Measurements from ENCODE around the gene MARVELD2. TPM values are rescaled to one million over a fixed set of nuclear protein-coding genes. Genes with fewer than 3 reads are reported as not detected.
"Not testable (repeated sequence)": the region's sequence is repeated elsewhere in the genome, so short reads cannot be mapped to it uniquely, and the experiment has no call there.

The MARVELD2 gene
- total RNA-seq, 1 experiment from 2014 or later, result not detected

DNA sequence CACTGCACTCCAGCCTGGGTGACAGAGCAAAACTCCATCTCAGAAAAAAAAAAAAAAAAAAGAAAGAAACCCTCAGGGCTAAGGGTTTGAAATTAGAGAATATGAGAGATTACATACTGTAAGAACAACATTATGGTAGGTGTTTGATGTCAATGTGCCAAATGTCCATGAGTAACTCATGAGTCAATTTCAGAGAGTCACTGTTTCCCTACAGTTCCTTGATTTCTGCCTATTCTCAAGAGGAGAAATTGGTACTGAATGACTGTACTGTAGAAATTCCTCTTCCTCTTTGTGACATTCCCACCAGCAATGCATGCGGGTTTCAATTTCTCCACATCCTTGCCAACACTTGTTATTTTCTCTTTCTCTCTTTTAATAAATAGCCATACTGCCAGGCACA is 35.2 kb downstream of the MARVELD2 start:
- peak; percentile 92 for DNase-seq (ENCODE audit: low spot score)

DNA sequence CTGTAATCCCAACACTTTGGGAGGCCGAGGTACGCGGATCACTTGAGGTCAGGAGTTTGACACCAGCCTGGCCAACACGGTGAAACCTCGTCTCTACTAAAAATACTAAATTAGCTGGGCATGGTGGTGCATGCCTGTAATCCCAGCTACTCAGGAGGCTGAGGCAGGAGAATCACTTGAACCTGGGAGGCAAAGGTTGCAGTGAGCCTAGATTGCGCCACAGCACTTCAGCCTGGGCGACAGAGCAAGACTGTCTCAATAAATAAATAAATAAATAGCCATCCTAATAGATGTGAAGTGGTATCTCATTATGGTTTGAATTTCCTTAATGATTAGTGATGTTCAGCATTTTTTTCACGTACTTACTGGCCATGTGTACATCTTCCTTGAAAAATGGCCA is 35.6 kb downstream of the MARVELD2 start:
- DNase-seq (ENCODE audit: low spot score), result not testable (repeated sequence)

DNA sequence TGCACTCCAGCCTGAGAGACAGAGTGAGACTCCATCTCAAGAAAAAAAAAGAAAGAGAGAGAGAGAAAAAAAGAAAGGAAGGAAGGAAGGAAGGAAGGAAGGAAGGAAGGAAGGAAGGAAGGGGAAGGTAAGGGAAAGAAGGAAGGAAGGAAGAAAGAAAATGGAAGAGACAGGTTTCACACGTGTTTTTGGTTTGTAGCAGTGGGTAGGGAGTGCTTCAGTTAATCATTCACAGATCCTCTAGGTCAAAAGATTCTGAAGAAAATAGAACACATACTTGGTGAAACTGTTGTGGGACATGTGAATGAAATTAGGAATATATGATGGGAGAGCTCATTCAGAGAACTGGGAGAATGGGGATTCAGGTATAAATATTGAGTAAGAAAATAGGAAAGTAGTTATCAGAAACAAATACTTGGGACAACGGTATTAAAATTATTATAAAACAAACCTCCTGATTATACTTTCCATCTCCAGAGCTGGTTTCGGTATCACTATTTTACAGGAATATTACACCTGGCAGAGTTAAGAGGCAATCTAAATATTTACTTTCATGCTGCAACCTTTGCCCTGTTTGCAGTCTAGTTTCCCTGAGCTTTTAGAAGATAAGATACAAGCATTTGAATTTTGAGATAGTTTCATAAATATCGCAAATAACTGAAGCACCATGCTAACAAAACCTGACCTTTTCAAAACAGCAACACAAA is 37.2 kb downstream of the MARVELD2 start:
- DNase-seq (ENCODE audit: low spot score), result no peak

DNA sequence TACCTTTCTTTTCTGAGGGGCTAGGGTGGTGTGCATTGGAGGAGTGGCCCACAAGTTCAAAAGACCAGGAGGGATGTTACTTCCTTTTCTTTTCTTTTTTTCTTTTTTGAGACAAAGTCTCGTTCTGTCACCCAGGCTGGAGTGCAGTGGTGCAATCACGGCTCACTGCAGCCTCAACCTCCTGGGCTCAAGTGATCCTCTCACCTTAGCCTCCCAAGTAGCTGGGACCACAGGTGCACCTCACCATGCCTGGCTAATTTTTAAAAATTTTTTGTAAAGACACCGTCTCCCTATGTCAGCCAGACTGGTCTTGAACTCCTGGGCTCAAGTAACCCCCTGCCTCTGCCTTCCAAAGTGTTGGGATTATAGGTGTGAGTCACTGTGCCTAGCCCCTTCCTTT is 38.6 kb downstream of the MARVELD2 start:
- not testable (repeated sequence) for DNase-seq (ENCODE audit: low spot score)

DNA sequence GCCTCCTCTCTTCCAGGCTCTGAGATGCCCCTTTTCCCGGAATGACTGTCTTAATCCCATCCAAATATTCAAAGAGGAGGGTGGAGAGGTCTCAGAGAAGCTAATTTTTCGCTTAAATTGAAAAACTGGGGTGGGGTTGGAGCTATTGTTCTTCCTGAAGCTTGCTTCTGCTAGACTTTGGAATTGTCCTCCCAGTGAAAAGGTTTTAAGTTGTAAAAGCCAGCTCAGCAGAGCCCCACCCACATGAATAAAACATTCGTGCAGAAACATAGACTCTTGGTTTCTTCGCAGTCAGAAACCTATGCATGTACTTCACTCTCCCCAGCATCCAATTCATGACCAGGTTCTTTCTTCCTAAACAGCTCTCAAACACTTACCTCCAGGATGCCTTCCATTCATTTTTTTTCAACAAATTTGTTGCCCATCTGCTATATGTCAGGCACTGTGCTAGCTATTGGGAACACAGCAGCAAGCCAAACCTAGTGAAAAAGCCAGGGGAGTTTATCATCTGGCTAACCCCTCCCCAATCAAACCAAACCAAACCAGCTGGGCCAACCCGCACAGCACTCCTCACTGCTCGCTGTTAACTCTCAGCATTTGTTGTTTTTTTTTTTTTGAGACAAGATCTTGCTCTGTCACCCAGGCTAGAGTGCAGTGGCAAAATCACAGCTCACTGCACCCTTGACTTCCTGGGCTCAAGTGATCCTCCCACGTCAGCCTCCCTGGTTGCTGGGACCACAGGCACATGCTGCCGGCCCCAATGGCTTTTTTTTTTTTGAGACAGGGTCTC is 39.7 kb downstream of the MARVELD2 start:
- DNase-seq (ENCODE audit: low spot score), result no peak

DNA sequence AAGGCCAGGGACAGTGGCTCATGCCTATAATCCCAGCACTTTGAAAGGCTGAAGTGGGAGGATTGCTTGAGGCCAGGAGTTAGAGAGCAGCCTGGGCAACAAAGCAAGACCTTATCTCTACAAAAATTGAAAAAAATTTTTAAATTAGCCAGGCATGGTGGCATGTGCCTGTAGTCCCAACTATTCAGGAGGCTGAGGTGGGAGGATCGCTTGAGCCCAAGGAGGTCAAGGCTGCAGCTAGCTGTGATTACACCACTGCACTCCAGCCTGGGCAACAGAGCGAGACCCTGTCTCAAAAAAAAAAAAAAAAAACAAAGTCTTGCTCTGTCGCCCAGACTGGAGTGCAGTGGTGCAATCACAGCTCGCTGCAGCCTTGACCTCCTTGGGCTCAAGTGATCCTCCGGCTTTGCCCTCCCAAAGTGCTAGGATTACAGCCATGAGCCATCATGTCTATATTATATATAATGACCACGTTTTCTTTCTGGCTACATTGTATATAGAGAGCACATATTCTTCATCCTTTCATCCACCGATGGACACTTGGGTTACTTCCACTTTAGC is 40.6 kb downstream of the MARVELD2 start:
- DNase-seq (ENCODE audit: low spot score), result not testable (repeated sequence)

DNA sequence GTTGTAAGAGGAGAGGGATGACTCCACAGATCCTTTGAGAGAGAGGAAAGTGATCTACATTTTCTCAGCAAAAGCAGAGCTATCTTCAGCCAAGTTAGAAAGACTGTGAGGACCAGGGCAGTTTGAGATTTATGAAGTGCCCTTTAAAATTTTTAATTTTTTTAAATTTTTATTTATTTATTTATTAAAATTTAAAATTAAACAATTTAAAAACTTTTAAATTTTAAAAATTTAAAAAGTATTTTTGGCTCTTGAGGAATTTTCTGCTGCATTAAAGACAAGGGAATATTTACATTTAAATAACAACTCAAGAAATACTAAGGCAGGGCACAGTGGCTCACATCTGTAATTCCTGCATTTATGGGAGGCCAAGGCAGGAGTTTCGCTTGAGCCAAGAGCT is 47.3 kb downstream of the MARVELD2 start:
- no peak for DNase-seq (ENCODE audit: low spot score)

DNA sequence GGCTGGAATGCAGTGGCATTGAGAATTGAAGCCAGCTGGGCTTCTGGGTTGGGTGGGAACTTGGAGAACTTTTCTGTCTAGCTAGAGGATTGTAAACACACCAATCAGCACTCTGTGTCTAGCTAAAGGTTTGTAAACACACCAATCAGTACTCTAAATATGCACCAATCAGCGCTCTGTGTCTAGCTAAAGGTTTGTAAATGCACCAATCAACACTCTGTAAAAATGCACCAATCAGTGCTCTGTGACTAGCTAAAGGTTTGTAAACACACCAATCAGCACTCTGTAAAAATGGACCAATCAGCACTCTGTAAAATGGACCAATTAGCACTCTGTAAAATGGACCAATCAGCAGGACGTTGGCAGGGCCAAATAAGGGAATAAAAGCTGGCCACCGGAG is 51.5 kb downstream of the MARVELD2 start:
- DNase-seq (ENCODE audit: low spot score), result not testable (repeated sequence)

DNA sequence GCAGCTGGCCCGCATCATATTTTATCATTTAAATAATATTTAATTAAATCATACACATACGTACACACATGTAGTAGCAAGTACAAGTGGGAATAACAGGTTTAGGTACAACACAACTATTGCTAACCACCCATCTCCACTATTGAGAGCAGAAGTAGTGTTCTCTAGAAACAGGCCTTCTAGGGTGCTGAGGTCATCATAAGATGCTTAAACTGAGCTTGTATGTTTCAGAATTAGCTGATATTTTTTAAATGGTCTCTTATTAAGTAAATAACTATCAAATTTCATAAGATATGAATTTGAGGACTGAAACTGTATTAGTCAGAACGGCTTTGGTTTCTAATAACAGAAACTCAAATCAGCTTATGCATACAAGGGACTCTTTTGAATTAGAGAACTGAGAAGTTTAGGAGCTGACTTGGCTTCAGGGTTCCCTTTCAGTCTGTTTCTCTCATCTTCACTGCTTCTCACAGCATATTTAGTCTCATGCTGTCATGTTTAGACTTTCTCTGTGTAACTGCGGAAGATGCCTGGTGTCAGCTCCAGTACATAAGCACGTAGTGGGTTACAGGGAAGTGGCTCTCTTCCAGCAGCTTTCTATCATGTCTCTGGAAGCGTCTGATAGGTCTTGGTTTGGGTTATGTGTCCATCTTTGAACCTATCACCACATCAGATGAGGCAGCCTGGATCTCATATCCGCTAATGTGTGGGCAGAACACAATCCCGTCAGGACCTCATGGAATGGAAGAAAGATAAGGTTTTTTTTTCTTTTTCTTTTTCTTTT is 52.7 kb downstream of the MARVELD2 start:
- no peak for DNase-seq (ENCODE audit: low spot score)

DNA sequence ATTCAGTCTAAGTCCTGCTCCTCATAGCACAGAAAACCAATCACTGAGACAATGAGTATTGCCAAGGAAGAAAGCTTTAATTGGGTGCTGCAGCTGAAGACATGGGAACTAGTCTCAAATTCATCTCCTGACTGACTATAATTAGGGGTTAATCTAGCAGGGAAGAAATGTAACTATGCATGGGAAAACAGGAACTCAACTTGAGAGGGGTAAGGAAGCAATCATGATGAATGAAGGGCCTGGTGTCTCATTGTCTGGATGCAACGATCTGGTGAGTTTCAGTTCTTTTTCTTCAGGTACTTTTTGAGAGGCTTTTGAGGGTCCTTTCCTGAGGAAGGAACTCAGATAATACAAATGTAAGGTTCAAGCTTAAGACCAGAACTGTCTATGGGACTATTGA is 53.7 kb downstream of the MARVELD2 start:
- DNase-seq (ENCODE audit: low spot score), result no peak

DNA sequence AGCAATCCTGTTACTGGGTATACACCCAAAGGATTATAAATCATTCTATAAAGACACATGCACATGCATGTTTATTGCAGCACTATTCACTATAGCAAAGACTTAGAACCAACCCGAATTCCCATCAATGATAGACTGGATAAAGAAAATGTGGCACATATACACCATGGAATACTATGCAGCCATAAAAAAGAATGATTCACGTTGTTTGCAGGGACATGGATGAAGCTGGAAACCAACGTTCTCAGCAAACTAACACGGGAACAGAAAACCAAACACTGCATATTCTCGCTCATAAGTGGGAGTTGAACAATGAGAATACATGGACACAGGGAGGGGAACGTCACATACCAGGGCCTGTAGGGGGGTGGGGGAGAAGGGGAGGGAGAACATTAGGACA is 56.6 kb downstream of the MARVELD2 start:
- DNase-seq (ENCODE audit: low spot score), result not testable (repeated sequence)

DNA sequence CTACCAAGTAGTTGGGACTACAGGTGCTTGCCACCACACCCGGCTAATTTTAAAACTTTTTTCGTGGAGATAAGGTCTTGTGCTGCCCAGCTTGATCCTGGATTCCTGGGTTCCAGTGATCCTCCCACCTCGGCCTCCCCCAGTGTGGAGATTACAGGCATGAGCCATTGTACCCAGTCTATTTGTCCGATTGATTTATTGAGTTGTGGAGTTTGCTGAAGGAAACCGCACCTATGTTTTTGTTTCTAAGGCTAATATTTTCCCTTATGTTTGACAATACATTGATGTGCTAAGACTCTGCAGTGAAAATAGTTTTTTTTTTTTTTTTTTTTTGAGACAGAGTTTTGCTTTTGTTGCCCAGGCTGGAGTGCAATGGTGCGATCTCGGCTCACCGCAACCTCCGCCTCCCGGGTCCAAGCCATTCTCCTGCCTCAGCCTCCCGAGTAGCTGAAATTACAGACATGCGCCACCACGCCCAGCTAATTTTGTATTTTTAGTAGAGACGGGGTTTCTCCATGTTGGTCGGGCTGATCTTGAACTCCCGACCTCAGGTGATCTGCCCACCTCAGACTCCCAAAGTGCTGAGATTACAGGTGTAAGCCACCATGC is 57.7 kb downstream of the MARVELD2 start:
- DNase-seq (ENCODE audit: low spot score), result not testable (repeated sequence)

DNA sequence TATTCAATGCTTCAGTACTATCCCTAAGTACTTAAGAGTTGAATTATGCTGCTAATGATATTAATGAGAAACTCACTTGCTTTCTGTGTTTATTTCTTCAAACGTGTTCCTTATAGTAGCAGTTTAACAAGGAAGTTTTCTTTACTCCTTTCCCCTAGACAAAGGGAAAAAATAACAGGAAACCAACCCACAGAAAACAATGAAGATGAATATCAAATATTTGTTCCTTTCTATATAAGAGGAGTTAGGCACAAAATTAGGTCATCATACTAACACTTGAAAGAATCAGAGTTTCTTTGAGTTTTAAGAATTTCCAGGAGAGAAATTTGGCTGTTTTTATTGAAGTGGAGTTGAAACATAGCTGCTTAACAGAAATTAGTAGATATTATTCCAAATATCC is 62.3 kb downstream of the MARVELD2 start:
- DNase-seq (ENCODE audit: low spot score), result no peak

DNA sequence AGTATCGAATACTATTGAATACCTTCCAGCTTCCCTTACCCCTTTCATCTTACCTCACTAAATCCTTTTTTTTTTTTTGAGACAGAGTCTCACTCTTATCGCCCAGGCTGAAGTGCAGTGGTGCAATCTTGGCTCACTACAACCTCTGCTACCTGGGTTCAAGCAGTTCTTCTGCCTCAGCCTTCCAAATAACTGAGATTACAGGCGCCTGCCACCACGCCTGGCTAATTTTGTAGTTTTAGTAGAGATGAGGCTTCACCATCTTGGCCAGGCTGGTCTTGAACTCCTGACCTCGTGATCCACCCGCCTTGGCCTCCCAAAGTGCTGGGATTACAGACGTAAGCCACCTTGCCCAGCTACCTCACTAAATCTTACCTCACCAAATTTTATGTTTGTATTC is 63.4 kb downstream of the MARVELD2 start:
- not testable (repeated sequence) for DNase-seq (ENCODE audit: low spot score)

DNA sequence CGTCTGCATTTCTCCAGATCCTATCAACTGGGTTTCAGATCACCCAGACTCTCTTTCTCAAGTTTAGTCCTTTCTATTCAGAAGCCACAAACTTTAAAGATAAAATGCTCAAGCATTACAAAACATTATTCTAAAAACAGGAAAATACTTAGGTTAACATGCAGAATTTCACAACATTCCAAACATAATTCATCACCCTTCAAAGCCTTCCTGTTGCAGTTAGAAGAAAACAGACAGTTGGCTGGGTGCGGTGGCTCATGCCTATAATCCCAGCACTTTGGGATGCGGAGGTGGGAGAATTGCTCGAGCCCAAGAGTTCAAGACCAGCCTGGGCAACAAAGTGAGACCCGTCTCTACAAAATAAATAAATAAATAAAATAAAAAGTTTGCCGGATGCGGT is 70.0 kb downstream of the MARVELD2 start:
- DNase-seq (ENCODE audit: low spot score), result peak; percentile 47

DNA sequence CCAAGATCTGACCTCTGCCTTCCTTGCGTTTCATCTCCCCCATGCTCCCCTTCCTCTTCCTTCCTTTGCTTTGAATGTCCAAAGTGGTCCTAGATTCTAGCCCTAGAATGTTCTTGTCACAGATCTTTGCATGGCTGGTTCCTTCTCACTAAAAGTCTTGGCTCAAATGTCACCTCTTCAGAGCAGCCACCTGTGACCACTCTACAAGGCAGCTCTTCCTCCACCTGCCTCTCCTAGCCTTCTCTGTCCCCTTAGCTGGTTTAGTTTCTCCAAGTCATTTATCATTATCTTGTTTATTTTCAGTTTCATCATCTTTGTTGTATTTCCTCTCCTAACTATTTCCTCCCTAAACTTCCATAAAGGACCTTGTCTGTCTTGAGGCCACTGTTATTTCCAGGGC is 70.6 kb downstream of the MARVELD2 start:
- no peak for DNase-seq (ENCODE audit: low spot score)

DNA sequence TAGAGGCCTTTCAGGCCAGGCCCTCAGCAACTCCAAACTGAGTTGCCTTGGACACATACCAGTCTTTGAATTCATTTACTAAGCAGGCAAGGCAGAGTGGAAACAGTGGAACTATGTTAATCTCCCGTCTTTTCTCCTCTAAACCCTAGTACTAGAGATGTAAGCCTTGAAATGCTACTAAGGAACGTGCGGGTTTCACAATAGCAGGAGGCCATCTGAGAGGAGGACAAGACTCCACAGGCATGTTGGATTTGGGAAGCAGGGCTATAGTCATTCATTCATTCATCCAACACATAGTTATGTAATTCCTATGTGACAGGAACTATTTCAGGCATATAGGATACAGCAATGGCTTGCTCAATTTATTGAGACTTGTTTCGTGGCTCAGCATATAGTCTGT is 74.3 kb downstream of the MARVELD2 start:
- DNase-seq (ENCODE audit: low spot score), result no peak

DNA sequence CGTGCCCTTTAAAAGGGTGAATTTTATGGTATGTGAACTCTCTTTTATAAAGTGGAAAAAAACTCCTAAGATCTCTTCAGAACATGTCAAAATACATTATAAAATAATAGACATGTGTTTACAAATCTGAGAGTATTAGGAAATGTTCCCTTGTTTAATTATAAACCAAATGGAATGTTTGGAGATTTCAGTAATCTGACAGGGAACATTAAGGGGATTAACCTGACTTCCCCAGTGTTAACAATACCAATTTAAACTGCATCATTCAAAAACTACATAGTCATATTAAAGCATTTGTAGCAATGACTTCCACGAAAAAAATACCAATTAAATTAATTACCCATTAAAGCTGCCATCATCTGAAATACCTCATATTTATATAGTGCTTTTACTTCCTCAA is 76.1 kb downstream of the MARVELD2 start:
- no peak for DNase-seq (ENCODE audit: low spot score)

DNA sequence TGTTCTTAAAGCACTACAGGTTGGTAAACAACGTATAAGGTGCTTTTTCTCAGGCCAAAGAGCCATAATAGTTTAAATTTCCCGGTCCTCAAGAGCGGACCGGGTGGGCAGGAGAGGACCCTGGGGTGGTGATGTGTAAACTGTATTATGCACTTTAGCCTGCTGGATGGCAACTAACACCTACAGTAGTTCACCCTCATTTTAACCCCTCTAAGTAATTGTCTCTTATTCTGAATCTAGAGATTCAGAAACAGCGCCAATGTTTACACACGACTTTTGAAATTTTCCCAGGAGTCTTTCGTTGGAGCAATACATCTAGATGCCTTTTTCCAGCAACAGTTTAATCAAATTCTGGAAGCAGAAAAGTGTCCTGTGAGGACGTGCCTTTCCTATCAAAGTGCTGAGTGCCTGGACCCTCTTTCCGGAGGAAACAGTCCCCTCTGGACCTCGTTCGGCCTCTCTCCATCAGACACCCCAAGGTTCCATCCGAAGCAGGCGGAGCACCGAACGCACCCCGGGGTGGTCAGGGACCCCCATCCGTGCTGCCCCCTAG is 77.0 kb downstream of the MARVELD2 start:
- DNase-seq (ENCODE audit: low spot score), result no peak

DNA sequence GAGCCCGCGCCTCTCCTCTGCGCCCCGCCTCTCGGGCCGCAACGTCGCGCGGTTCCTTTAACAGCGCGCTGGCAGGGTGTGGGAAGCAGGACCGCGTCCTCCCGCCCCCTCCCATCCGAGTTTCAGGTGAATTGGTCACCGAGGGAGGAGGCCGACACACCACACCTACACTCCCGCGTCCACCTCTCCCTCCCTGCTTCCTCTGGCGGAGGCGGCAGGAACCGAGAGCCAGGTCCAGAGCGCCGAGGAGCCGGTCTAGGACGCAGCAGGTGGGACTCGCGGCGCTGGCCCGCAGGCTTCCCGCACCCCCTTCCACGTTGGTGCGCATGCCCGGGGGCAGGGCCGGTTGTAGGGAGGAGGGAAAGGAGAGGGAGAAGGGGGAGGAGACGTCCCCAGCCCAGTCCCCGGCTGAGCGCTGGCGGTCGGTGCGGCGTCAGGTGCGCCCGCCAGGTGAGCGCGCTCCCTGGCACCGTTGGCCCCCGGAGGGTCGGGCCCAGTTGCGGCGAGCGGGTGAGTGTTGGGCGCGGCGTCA is 77.5 kb downstream of the MARVELD2 start, which contains the start of gene OCLN:
Gene OCLN (plus strand): TSS at position 400 of the 532 bp plus-strand sequence. CDS start 11,455 bp downstream, outside the sequence.
- DNase-seq (ENCODE audit: low spot score), result peak; percentile 37

DNA sequence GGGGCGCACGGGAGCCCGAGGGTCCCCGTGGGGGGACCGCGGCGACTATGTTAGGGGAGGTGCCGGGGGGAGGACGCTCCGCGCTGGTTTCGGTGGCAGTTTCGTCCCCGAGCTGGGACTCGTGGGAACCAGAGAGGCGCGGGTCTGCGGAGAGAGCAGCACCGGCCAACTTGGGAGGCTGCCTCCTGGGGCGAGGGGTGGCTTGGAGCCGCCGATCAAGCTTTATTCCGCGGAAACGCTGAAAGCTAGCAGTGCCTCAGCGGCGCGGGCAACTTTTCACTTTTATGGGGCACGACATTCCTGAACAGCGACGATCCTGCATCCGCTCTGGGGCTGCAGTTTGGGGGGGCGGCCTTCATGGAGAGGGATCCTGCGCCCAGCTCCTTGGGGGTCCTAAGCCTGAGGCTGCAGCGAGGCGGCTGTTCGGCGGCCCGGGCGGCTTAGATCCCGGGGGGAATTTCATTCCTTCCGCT is 78.0 kb downstream of the MARVELD2 start:
- DNase-seq (ENCODE audit: low spot score), result no peak
